Endothelial cell of umbilical vein (primary cell): ENCODE results near the gene RNU7-1. TPM values are rescaled to one million over a fixed set of nuclear protein-coding genes. Genes with fewer than 3 reads are reported as not detected.

Experiments used
- BruUV-seq: library from RNA; stranded (reverse); fragments of 400-500 nt; replicated peaks from 2 replicates; lab custom pipeline; 2021; lab: Mats Ljungman, UMichigan
- CTCF ChIA-PET: fragments of 300-600, 350-600 bp; sonication (Branson Sonifier 250); formaldehyde crosslinking; loops from one replicate; lab custom pipeline; 2021; ENCODE audit warnings: antibody characterized with exemption, inconsistent platforms; lab: Charles Lee
- POLR2A ChIA-PET: fragments of 300-600, 350-600 bp; sonication (Branson Sonifier 250); formaldehyde crosslinking; loops from one replicate; lab custom pipeline; 2021; ENCODE audit warnings: antibody characterized with exemption, inconsistent platforms; lab: Charles Lee
- DNase-seq: peaks from one replicate; pipeline ENCODE4 v3.0.0-alpha.2; 2011; ENCODE audit warnings: low read depth, low spot score
- FAIRE-seq: peaks from 2 replicates; lab custom pipeline; 2011; peaks lifted over from hg19 to GRCh38; lab: Jason Lieb, UNC
- H2AFZ ChIP-seq: 2 replicates; pipeline ENCODE4 v1.6.0; 2012; ENCODE audit warnings: low read depth, low read length, control low read depth, inconsistent platforms
- H3K27ac ChIP-seq: 2 replicates; pipeline ENCODE4 v1.5.1; 2011; ENCODE audit warnings: low read depth, mild to moderate bottlenecking, control low read depth, low read length, moderate library complexity; ENCODE audit not compliant: insufficient read depth
- H3K27me3 ChIP-seq, 2 experiments: 2 replicates each; pipeline versions ENCODE4 v1.6.0 to v1.6.1; 2011; ENCODE audit warnings: low read length in 2 of 2, mixed read lengths in 1 of 2; ENCODE audit not compliant: control insufficient read depth in 2 of 2, insufficient read depth in 2 of 2
- H3K36me3 ChIP-seq, 2 experiments: 2 replicates in 1 of 2; 3 replicates in 1 of 2; pipeline ENCODE4 v1.5.1; 2011; ENCODE audit warnings: low read length in 2 of 2, mild to moderate bottlenecking in 1 of 2, moderate library complexity in 1 of 2; ENCODE audit not compliant: control insufficient read depth in 2 of 2, insufficient read depth in 2 of 2; ENCODE audit errors: extremely low read depth in 1 of 2
- H3K4me1 ChIP-seq: 3 replicates; pipeline ENCODE4 v1.5.1; 2011; ENCODE audit warnings: mild to moderate bottlenecking, low read length; ENCODE audit not compliant: control insufficient read depth, insufficient read depth; ENCODE audit errors: extremely low read depth
- H3K4me2 ChIP-seq: 2 replicates; pipeline ENCODE4 v1.6.1; 2011; ENCODE audit warnings: low read length, control low read depth, mixed read lengths; ENCODE audit not compliant: insufficient read depth
- H3K4me3 ChIP-seq, 3 experiments: fragments of 200-600 bp in 1 of 3; sonication (generic), shearing (Covaris generic) in 1 of 3; replicated peaks in 1 of 3; 2 replicates each; pipeline ENCODE4 v1.5.1; 2011 to 2016; ENCODE audit warnings: control low read depth in 3 of 3, low read length in 3 of 3, mild to moderate bottlenecking in 2 of 3, inconsistent platforms in 1 of 3, low read depth in 1 of 3, moderate library complexity in 1 of 3; ENCODE audit not compliant: insufficient read depth in 1 of 3
- H3K79me2 ChIP-seq: 2 replicates; pipeline ENCODE4 v1.6.0; 2012; ENCODE audit warnings: low read length, inconsistent platforms; ENCODE audit not compliant: control insufficient read depth, insufficient read depth
- H3K9ac ChIP-seq: replicated peaks from 2 replicates; pipeline ENCODE3; 2011; ENCODE audit warnings: low read length, control low read depth; ENCODE audit not compliant: insufficient read depth; ENCODE audit errors: extremely low read depth
- H3K9me1 ChIP-seq: replicated peaks from 3 replicates; pipeline ENCODE4 v1.6.0; 2011; ENCODE audit warnings: mild to moderate bottlenecking, low read length; ENCODE audit not compliant: control insufficient read depth, insufficient read depth; ENCODE audit errors: extremely low read depth
- H3K9me3 ChIP-seq: replicated peaks from 2 replicates; pipeline ENCODE4 v1.5.1; 2012; ENCODE audit warnings: low read length, inconsistent platforms; ENCODE audit not compliant: control insufficient read depth, insufficient read depth
- H4K20me1 ChIP-seq: replicated peaks from 2 replicates; pipeline ENCODE3; 2011; ENCODE audit warnings: mild to moderate bottlenecking, low read length; ENCODE audit not compliant: control insufficient read depth, insufficient read depth; ENCODE audit errors: extremely low read depth
- CTCF ChIP-seq, 2 donors: IDR thresholded peaks; 1 replicate in 1 of 2; 2 replicates in 1 of 2; pipeline ENCODE4 v1.5.1; 2011; ENCODE audit warnings: low read length in 2 of 2, mild to moderate bottlenecking in 2 of 2, moderate library complexity in 2 of 2, control low read depth in 1 of 2, inconsistent platforms in 1 of 2, low read depth in 1 of 2; ENCODE audit not compliant: insufficient read depth in 1 of 2; ENCODE audit errors: extremely low read depth in 1 of 2
- EZH2 ChIP-seq: IDR thresholded peaks from 2 replicates; pipeline ENCODE4 v1.6.1; 2012; ENCODE audit warnings: borderline replicate concordance, low read depth, mild to moderate bottlenecking, moderate library complexity, low read length, inconsistent platforms; ENCODE audit not compliant: severe bottlenecking
- FOS ChIP-seq: IDR thresholded peaks from 2 replicates; pipeline ENCODE4 v1.6.1; 2011; ENCODE audit warnings: mild to moderate bottlenecking, low read length, moderate library complexity, borderline replicate concordance; ENCODE audit not compliant: insufficient read depth
- GATA2 ChIP-seq: IDR thresholded peaks from 2 replicates; pipeline ENCODE4 v1.7.0; 2011; ENCODE audit warnings: low read depth, mild to moderate bottlenecking, moderate library complexity, mixed read lengths, low read length; ENCODE audit not compliant: insufficient read length, insufficient read depth
- JUN ChIP-seq: IDR thresholded peaks from 2 replicates; pipeline ENCODE4 v1.6.1; 2011; ENCODE audit warnings: borderline replicate concordance, low read depth; ENCODE audit not compliant: insufficient read length, insufficient read depth
- MAX ChIP-seq: IDR thresholded peaks from 2 replicates; pipeline ENCODE4 v1.6.1; 2011; ENCODE audit not compliant: insufficient read depth, insufficient read length
- MYC ChIP-seq: IDR thresholded peaks from one replicate; pipeline ENCODE4 v1.6.1; 2011; ENCODE audit warnings: mild to moderate bottlenecking, low read depth, low read length
- POLR2A ChIP-seq: IDR thresholded peaks from 2 replicates; pipeline ENCODE4 v1.6.1; 2012; ENCODE audit warnings: low read depth, mild to moderate bottlenecking, control low read depth, low read length
- POLR2AphosphoS5 ChIP-seq: IDR thresholded peaks from 2 replicates; pipeline ENCODE4 v1.6.1; 2012; ENCODE audit warnings: low read depth, mild to moderate bottlenecking, control low read depth, low read length, moderate library complexity; ENCODE audit not compliant: insufficient read depth
- dilution Hi-C: fragments of 300-500 bp; cut with MboI; formaldehyde crosslinking; loops from one replicate; pipeline ENCODE4 v1.15.0; 2019; ENCODE audit warnings: low sequenced_read_pairs; ENCODE audit not compliant: extremely low pct_ligation_motif_present
- intact Hi-C: fragments of 100-400 bp; cut with micrococcal nuclease; formaldehyde crosslinking; loops from one replicate; pipeline ENCODE4 v1.10.0; 2022
- polyA plus RNA-seq, 4 experiments: library from polyadenylated mRNA; depleted of rRNA in 3 of 4; stranded (reverse) in 3 of 4; unstranded in 1 of 4; fragments of >200 nt; gene quantifications; 2 replicates each; pipeline versions ENCODE4 v1.2.1 to v1.2.3, GENCODE V29; 2011 to 2012; ENCODE audit warnings: missing spikeins in 1 of 4
- total RNA-seq: library from RNA; stranded (reverse); gene quantifications from 2 replicates; pipeline ENCODE4 v1.2.3, GENCODE V29; 2021

RNU7-1 gene
- total and polyA plus RNA-seq, 2 donors (not counting 3 experiments of a cell fraction or from before 2014, with no cell fraction given) = not detected

GRCh38 chr12:6963016-6963731 is 19.6 kb downstream of the RNU7-1 start:
- Histone ChIP-seq H3K9ac (no peak overlapping the region), H3K9me3 (no peaks in the 10 kb centered on the region), H3K9me1 (no peaks in the 10 kb centered on the region), H3K27me3 (no peaks in the 10 kb centered on the region), H3K4me1 (peaks cover 18% of the 10 kb centered on the region), H2AFZ (no peak overlapping the region), H3K4me3 (no peak overlapping the region), H4K20me1 (no peaks in the 10 kb centered on the region), H3K36me3 (peaks cover 13 to 25% of the 10 kb centered on the region in 2 experiments), H3K79me2 (peaks cover 8% of the 10 kb centered on the region), H3K27ac (no peak overlapping the region), H3K4me2 (no peak overlapping the region)
- FAIRE-seq = no peak
- no TSS peak for BruUV-seq
- dilution Hi-C loops (no loop called here), intact Hi-C loops (no loop called here)
- CTCF ChIA-PET = interaction anchor here (1.6 to 4.0 kb wide), 7 partner anchors 15 to 128 kb away, joined by 4 to 124 read pairs (median 13); partner anchors contain the start of genes C12orf57, RNU7-1 and SPSB2
- no peak for TF ChIP-seq POLR2AphosphoS5
- no peak for TF ChIP-seq MAX
- TF ChIP-seq GATA2 = no peak
- TF ChIP-seq EZH2 = no peak
- no peak for TF ChIP-seq MYC
- no peak for TF ChIP-seq JUN
- no peak for TF ChIP-seq POLR2A
- TF ChIP-seq CTCF (IDR thresholded peaks at IDR 0.05; ENCODE audit: extremely low read depth in 1 of 2, insufficient read depth in 1 of 2, low read depth in 1 of 2, low read length in 2 of 2) = no peak
- no peak for TF ChIP-seq FOS
- POLR2A ChIA-PET = no interaction called here
- DNase-seq = no peak
